ENCODE results near the gene APBA1.

Gene APBA1

GRCh38 chr9:69483886-69484422, 188.2 kb downstream of the APBA1 start:
- no peak for DNase-seq (ENCODE audit: low read depth in 2 of 2, low spot score in 1 of 2)

- DNase-seq (ENCODE audit: low read depth in 2 of 2, low spot score in 1 of 2), result no peak
Measured at GRCh38 chr9:69476797-69477196, 195.4 kb downstream of the APBA1 start.

- DNase-seq (ENCODE audit: low read depth in 2 of 2, low spot score in 1 of 2), result no peak
Measured at GRCh38 chr9:69476016-69476415, 196.2 kb downstream of the APBA1 start.

- DNase-seq (ENCODE audit: low read depth in 2 of 2, low spot score in 1 of 2), result no peak
Measured at GRCh38 chr9:69474821-69475220, 197.3 kb downstream of the APBA1 start.

GRCh38 chr9:69472101-69472620, 200.0 kb downstream of the APBA1 start:
- no peak for DNase-seq (ENCODE audit: low read depth in 2 of 2, low spot score in 1 of 2)

GRCh38 chr9:69471433-69471832, 200.7 kb downstream of the APBA1 start:
- no peak for DNase-seq (ENCODE audit: low read depth in 2 of 2, low spot score in 1 of 2)

GRCh38 chr9:69470186-69470977, 201.8 kb downstream of the APBA1 start:
- DNase-seq (ENCODE audit: low read depth in 2 of 2, low spot score in 1 of 2), result no peak

GRCh38 chr9:69469136-69469535, 203.0 kb downstream of the APBA1 start:
- DNase-seq (ENCODE audit: low read depth in 2 of 2, low spot score in 1 of 2), result no peak

GRCh38 chr9:69468380-69468779, 203.8 kb downstream of the APBA1 start:
- no peak for DNase-seq (ENCODE audit: low read depth in 2 of 2, low spot score in 1 of 2)

GRCh38 chr9:69466151-69466550, 206.0 kb downstream of the APBA1 start:
- no peak for DNase-seq (ENCODE audit: low read depth in 2 of 2, low spot score in 1 of 2)

GRCh38 chr9:69465473-69465872, 206.7 kb downstream of the APBA1 start:
- DNase-seq (ENCODE audit: low read depth in 2 of 2, low spot score in 1 of 2), result no peak

GRCh38 chr9:69463497-69464068, 208.6 kb downstream of the APBA1 start:
- no peak for DNase-seq (ENCODE audit: low read depth in 2 of 2, low spot score in 1 of 2)

- DNase-seq (ENCODE audit: low read depth in 2 of 2, low spot score in 1 of 2), result no peak
Measured at GRCh38 chr9:69462394-69462793, 209.8 kb downstream of the APBA1 start.

- DNase-seq (ENCODE audit: low read depth in 2 of 2, low spot score in 1 of 2), result no peak
Measured at GRCh38 chr9:69461103-69461887, 210.9 kb downstream of the APBA1 start.

- no peak for DNase-seq (ENCODE audit: low read depth in 2 of 2, low spot score in 1 of 2)
Measured at GRCh38 chr9:69460012-69460411, 212.2 kb downstream of the APBA1 start.

- DNase-seq (ENCODE audit: low read depth in 2 of 2, low spot score in 1 of 2), result no peak
Measured at GRCh38 chr9:69458176-69458575, 214.0 kb downstream of the APBA1 start.

- no peak for DNase-seq (ENCODE audit: low read depth in 2 of 2, low spot score in 1 of 2)
Measured at GRCh38 chr9:69456201-69456600, 216.0 kb downstream of the APBA1 start.

GRCh38 chr9:69455311-69455710, 216.9 kb downstream of the APBA1 start:
- no peak for DNase-seq (ENCODE audit: low read depth in 2 of 2, low spot score in 1 of 2)

- DNase-seq (ENCODE audit: low read depth in 2 of 2, low spot score in 1 of 2), result no peak
Measured at GRCh38 chr9:69454321-69454720, 217.8 kb downstream of the APBA1 start.

GRCh38 chr9:69453746-69454145, 218.4 kb downstream of the APBA1 start:
- DNase-seq (ENCODE audit: low read depth in 2 of 2, low spot score in 1 of 2), result no peak

GRCh38 chr9:69452110-69452782, 219.9 kb downstream of the APBA1 start:
- DNase-seq (ENCODE audit: low read depth in 2 of 2, low spot score in 1 of 2), result no peak
